HG03432 (cell line): ENCODE results near the gene SPG7.

ENCODE experiments used
- ATAC-seq: cut with Tn5 transposase; IDR thresholded peaks from one replicate; pipeline ENCODE4 v1.9.1; 2021; ENCODE audit warnings: mild to moderate bottlenecking, moderate library complexity; ENCODE audit not compliant: unreplicated experiment

SPG7 gene

GRCh38 chr16:89484923-89485679 lies 23.1 kb upstream of the SPG7 start:
- peak; percentile 21 for ATAC-seq

GRCh38 chr16:89485701-89486246 lies 22.4 kb upstream of the SPG7 start:
- no peak for ATAC-seq

- no peak for ATAC-seq
Measured at GRCh38 chr16:89489040-89489897, 18.9 kb upstream of the SPG7 start.

GRCh38 chr16:89489898-89490438 lies 18.2 kb upstream of the SPG7 start:
- no peak for ATAC-seq

- ATAC-seq: peak; percentile 84
Measured at GRCh38 chr16:89490439-89491237, 17.6 kb upstream of the SPG7 start, which contains the start of gene ANKRD11. ANKRD11 (minus strand) TSS chr16:89490561; CDS start chr16:89317019, 173,542 bp downstream.

- ATAC-seq: no peak
Measured at GRCh38 chr16:89491238-89491869, 16.8 kb upstream of the SPG7 start.

- ATAC-seq: no peak
Measured at GRCh38 chr16:89491974-89492687, 16.1 kb upstream of the SPG7 start.

GRCh38 chr16:89493776-89494175 lies 14.4 kb upstream of the SPG7 start:
- no peak for ATAC-seq

- ATAC-seq: no peak
Measured at GRCh38 chr16:89495121-89495520, 13.1 kb upstream of the SPG7 start.

- ATAC-seq: no peak
Measured at GRCh38 chr16:89498839-89499238, 9.4 kb upstream of the SPG7 start.

GRCh38 chr16:89499767-89500166 lies 8.4 kb upstream of the SPG7 start:
- no peak for ATAC-seq

- no peak for ATAC-seq
Measured at GRCh38 chr16:89502081-89502843, 5.9 kb upstream of the SPG7 start.

GRCh38 chr16:89504091-89504490 lies 4.1 kb upstream of the SPG7 start:
- ATAC-seq: no peak

GRCh38 chr16:89505204-89506112 lies 2.7 kb upstream of the SPG7 start:
- ATAC-seq: peak; percentile 33

- ATAC-seq: no peak
Measured at GRCh38 chr16:89506113-89506504, 2.1 kb upstream of the SPG7 start.

- no peak for ATAC-seq
Measured at GRCh38 chr16:89506791-89507191, 1.4 kb upstream of the SPG7 start.

- no peak for ATAC-seq
Measured at GRCh38 chr16:89507214-89507833, 879 bp upstream of the SPG7 start.
